GM18508 (cell line): Measurements from ENCODE around the gene RIMBP2.

Experiments used
- ATAC-seq: cut with Tn5 transposase; IDR thresholded peaks from one replicate; pipeline ENCODE4 v1.9.1; 2021; ENCODE audit warnings: moderate number of reproducible peaks; ENCODE audit not compliant: insufficient read depth, unreplicated experiment

The RIMBP2 gene

DNA sequence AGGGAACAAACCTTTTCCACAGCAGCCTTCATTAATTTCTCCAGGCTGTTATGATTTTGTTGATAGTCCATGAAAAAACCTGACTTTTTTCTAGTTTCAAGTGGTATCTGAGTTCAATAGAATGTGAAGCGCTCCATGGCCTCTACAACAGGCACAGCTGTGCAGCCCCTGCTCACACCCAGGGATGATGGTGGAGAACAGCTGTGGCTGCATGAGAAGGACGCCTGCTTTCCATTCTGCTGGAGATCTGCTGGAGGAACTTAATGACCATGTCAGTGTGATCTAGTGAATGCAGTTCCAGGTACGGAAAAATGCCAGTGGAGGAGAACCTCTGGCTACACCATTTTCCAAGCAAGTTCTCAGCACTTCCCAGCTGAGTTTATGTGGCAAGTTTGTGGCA is 297.8 kb downstream of the RIMBP2 start:
- ATAC-seq, result no peak

DNA sequence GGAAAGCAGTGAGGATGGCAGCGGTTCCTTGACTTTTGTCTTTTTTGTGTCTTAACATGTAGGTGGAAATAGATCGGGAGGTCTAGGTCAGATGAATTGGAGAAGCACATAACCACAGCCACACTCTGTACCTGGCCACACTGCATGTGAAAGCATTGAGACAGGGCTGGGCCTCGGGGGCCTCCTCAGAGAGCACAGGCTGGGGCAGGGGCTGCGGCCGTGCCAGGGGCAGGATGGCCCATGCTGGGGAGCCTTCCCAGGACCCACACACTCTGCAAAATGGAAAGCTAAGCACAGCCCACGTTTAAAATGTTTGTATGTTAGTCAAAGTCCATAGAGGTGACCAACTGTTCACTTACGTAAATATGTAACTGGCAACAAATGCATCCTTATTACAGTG is 301.7 kb downstream of the RIMBP2 start:
- no peak for ATAC-seq

DNA sequence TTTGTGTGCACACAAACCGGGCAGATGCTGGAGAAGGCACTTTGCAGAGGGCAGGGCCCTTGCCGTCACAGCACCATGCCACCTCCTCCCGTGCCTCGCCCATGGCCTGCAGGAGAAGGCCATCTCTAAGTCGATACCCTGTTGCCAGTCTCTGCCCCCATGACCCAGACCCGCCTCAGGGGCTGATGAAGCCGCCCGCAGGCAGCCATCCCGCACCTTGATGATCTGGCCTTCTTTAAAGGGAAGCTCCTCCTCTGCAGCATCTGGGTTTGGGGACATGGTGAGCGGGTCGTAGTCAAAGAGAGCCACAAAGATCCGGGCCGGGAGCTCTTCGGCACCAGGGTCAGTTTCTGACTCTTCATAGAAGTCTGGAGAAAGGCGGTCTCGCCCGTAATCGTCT is 302.2 kb downstream of the RIMBP2 start:
- ATAC-seq, result no peak

DNA sequence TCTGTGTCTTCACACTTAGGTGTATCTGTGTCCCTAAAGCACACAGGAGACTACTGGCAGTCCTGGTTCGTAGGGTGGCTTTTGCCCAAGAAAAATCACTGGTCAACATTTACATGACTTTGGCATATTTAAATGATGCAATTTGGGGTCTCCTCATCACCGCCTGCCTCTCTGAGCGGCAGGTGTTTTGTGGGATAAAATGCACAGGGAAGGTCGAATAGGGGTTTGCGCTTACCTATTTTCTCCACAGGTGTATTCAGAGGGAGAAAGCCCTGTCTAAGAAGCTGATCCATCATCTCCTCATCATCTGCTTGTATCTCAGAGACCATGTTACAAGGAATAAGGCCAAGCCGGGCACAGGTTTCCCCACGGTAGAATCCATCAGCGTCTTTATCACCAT is 303.7 kb downstream of the RIMBP2 start:
- no peak for ATAC-seq

DNA sequence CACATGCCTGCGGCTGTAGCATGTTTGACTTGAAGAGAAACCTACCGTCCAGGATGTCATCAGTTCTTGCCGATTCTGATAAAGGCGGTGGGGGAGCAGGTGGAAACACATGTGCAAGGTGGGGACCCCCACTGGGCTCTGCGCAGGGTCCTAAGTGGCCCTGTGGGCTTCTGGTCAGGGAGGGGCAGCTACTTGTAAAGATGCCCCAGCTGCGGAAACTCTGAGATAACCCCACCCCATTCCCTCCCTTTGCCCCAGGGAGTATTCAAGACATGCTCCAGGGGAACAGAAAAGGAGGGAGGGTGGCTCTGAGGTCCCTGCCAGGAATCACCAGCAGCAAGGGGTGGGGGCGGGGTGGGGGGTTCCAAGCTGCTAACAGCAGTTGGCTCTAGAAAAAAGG is 310.8 kb downstream of the RIMBP2 start:
- no peak for ATAC-seq

DNA sequence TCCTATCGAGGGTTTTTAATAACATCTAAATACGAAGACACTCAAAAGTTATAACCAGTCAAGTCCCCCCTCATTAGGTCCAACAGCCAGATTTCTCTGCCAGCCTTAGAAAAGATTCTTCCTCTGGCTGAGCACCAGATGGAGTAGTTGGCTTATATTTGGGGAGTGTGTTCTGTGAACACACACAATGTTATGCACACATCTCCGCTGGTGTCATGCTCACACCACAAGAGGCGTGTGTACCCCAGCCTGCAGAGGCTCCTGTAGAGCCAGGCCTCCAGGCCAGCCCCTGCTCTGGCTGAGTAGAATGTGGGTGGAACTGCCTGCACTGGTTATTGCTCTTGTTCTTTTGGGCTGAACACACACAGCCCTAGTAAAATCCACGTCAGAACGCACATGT is 314.4 kb downstream of the RIMBP2 start:
- ATAC-seq, result no peak

DNA sequence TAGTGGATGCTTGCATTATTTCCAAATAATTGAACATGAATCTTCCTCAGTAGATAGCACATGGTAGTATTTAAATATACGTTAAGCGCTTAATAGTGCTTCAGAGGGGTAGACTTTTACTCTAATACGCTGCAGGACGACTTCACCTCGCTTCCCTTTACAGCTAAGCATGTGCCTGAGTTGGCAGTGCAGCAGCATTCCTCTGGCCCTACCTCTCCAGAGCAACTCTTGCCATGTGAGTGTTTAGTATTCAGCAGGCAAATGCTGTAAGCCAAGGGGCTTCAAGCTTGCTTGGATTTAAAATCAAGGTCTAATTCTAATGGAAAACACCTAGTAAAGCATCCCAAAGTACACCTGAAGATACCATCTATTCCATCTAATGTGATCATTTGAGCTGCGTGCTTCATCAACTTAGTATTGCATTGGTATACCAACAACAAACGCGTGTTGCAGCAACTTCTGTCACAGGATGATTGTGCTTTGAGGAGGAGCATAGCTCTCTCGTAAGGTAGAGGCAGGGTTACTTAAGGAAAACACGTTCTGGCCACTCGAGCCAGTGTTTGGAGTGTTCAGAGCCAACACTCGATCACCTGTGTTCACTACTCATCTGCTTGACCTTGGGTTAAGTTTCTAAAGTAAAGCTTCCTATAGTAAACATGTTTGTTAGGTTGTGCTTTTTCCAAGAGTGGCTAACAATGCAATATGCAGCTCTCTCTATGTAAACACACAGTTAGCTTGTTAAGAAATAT is 317.8 kb downstream of the RIMBP2 start:
- no peak for ATAC-seq

DNA sequence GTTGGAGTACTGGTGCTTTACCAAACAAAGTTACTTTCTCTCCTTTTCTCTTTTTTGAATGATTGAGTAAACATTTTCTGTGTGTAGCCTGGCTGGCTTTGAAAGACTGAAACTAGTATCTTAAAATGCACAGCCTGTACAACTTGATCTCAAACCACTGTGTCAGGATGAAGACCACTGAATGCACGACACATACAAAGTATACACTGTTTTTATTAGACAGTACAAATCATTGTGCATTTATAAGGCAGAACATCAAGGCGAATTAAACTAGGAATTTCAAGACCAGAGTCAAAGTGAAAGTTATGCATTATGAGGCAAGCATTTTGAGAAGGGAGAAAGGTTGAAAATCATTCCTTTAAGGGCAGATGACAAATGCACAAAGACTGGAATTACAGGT is 319.4 kb downstream of the RIMBP2 start:
- no peak for ATAC-seq

DNA sequence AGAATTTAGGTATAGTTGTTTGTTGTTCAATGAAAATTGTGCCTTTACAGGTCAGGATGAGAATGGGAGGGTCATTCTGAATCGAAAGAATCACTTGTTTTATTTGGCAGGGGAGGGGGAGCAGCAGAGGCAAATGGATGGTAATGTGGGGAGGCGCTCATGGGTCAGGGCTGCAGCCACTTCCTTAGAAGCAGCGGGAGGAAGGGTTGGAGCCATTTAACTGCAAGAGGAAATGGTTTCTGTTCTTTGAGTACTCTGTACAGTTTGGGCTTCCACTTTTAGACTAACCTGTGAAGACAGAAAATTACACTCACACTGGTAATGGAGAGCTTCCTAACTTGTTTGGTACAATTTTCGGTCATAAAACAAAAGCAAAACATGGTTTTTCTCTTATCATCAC is 321.2 kb downstream of the RIMBP2 start:
- ATAC-seq, result no peak

DNA sequence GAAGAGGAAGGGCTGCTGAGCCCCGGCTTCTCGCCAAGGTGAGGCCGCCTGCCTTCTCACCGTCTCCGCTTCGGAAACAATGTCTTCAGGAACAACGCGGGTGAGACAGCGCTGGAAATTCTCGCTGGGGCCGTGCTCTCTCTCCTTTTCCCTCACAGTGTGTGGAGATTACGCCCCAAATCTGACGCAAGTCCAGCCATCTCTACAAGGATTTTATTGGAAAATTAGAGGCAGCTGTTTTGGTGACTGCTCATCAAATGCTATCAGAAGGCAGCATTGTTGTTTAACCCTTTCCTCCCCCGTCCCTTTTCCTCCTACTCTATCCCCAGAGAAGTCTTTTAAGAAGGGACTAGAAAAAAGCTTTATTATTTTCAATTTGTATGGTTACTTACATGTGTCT is 324.9 kb downstream of the RIMBP2 start:
- ATAC-seq, result no peak

DNA sequence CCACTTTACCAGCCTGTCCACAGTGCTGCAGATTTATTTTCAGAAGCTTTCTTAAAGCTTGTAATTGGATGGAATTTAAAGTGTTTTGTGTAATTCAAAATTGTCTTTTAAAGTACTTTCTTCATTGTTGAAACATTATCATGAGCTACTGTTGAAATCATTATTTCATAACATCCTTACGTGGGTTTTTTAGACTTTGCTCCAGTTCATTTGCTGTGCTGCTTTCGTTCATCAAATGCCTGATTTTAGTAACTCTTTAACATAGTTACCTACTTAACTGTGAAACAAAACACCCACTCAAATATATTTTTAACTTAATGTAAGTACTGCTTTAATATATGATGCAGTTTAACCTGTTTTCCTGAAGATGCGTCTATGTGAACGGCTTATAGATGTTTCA is 330.9 kb downstream of the RIMBP2 start:
- no peak for ATAC-seq

DNA sequence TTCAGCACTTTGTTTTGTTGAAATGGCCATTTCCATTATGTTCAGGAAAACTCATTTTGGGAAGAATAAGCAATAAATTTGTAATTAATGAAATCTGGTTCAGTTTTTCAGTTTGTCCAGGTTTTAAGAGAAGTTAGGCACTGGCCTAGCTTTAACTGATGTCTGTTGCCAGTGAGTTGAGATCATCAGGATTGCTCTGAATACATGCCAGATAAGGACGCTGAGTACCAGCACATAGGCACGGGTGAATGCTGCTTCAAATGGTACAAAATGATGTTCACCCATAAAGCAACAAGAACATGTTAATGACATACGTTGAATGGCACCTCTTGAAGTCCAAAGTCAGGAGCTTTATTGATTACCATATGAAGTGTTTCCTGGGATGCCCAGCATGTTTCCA is 331.9 kb downstream of the RIMBP2 start:
- ATAC-seq, result no peak

DNA sequence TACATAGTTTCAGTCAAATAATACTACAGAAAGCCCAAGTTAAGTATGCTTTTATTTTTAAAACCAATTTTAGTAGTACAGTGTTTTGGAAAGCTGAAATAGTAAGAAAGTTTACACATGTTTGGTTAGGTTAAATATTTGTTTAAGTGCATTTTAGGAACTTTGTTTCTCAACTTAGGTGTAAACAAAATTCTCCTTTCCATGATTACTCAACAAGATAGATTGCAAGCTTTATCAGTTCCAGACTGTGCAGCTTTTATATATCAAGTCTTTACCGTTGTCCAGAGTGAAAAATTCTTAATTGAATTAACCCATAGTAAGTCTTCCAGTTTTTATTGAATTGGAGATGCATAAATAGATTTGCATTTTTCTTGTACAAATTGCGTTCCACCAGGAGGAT is 333.3 kb downstream of the RIMBP2 start:
- ATAC-seq, result no peak

DNA sequence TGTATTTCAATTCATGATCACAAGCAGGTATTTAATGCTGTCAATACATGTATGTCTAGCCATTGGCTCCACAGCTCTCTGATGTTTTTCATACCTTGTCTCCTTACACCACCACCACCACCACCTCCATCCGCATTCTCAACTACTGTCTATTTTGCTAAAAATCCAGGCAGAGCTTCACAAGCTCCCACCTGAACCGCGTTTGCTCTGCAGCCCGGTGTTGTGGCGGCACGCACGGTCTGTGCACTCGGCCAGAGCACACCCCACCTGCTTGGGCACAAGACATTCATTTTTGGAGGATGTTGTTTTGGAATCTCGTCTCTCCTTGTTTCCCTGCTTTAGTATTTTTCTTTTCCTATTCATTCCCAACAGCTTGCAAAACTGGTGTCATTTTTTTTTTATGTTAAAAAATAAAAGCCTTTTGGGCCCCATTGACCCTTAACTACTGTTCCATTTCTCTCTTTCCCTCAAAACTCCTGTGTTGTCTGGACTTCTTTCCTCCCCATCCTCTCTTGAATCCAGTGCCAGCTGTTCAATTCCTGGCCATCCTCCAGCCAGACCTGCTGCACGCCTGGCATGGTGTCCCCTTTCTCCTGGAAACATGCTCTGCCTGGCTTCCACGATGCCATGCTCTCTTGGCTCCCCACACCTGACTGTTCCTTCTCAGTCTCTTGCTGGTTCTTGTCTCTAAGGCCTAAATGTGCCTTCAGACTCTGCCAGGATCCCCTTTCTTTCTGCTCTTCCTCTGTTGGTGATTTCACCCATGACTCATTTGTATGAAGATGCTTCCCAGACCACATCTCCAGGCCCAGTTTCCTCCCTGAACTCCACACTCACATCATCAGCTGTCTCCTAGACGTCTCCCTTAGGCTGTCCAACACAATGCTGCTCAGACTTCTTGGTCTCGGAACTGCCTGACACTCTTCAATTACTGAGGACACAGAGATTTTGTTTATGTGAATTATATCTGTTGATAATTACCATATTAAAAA is 340.5 kb downstream of the RIMBP2 start:
- no peak for ATAC-seq

DNA sequence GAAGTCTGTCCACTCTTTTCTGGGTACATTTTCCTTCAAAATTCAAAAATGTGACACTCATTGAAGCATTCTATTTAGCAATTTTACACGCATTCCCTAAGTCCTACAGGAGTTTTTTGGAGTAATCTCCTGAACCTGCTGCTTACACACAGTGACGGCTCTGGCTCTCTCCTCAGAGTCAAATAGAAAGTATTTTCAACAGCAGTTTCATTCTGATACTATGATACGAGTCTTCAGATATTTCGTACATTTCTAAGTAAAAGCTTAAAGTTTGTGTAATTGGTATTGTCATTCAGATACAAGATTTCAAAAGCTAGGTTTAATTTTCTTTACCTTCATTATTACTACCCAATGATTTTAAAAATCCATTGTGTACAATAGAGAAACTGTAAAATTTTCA is 342.0 kb downstream of the RIMBP2 start:
- ATAC-seq, result no peak

DNA sequence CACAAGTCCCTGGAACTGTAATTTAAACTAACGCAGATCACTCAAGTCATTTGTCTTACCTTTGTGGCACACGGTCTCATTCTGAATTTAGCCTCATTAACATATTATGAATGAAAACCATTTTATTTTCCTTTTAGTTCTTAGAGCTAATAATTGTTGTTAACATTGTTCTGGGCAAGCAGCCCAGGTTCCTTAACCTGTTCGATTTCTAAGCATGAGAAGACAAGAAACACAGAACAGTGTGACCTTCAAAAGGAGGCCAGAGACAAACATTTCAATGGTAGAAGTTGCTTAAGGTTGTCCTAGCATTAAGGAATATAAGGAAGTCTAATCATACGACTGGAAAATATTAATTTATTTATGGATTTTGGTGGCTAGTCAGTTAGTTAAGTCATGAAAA is 343.2 kb downstream of the RIMBP2 start:
- ATAC-seq, result no peak

DNA sequence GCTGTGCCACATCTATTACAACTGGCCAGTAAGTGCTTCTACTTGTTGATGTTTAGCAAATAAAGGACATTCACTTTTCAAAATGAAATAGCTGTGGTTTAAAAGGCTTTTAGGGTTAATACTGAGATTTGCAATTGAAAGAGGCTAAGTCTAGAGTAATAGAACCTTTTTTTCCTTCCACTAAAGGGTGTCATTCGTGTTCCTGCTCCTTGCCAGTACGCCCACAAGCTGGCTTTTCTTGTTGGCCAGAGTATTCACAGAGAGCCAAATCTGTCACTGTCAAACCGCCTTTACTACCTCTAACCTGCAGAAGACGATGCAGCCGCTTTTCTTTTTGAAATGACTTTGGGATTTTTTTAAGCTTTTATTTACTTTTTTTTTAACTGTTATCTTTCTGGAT is 344.8 kb downstream of the RIMBP2 start:
- no peak for ATAC-seq

DNA sequence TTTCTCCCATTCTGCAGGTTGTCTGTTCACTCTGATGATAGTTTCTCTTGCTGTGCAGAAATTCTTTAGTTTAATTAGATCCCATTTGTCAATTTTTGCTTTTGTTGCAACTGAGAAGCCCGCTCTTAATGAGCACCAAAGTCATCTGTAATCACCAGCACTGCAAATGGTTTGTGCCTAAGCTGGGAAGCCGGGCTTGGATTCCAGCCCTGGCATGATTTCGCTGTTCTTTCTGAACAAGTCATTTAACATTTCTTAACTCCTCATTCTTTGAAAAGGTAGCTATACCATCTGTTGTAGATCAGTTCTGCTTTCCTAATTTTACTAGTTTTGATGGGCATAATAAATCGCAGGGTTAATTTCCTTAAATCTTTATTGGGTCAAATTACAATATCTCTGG is 346.3 kb downstream of the RIMBP2 start:
- ATAC-seq, result no peak

DNA sequence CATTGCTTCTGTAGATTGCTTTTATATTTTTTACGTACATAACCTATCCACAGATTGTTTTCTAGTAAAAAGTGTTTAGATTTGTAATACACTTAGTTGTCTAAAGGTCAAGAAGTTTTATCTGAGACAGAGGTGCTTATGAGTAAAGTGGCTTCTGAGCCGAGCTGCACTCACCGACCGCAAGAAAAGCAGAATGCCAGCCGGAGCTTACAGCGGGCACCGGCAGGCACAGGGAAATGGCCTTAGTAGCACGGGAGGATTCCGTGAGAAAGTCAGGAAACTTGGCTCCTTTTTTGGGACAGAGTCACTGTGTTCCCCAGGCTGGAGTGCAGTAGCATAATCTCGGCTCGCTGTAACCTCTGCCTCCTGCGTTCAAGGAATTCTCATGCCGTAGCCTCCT is 348.6 kb downstream of the RIMBP2 start:
- ATAC-seq, result no peak

DNA sequence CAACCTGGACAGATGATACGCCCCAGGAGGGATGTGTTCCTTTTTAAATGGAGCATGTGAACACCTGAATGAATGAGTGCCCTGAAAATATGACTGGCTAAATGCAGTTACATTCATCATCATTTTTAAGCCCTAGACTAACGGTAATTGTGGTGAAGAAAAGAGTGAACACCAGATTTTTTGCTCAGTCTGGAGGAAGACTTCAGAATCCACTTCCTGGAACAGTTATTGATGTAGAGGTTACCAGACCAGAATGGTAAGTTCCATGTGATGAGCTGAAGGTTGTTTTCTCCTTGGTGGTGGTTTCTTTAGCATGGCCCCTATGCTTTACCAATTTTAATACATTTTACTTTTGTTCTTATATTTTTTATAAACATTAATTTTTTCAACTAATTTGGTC is 349.1 kb downstream of the RIMBP2 start:
- ATAC-seq, result no peak

DNA sequence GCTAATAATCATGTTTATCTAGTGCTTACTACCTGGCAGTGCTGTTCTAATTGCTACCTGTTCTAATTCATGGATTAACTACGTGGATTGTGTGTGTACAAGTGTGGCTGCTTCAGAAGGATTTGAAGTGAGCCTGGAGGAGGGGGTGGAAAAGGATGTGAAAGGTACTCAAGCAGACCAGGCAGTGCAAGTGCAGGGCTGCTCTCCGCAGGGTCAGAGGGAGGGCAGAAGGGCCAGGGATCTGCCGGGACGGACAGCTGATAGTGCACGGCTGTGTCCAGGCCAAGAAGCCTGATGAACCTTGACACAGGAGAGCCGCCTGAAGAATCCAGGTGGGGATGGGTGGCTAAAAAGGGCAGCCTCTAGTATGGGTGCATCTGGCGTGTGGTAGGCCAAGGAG is 349.9 kb downstream of the RIMBP2 start:
- no peak for ATAC-seq

DNA sequence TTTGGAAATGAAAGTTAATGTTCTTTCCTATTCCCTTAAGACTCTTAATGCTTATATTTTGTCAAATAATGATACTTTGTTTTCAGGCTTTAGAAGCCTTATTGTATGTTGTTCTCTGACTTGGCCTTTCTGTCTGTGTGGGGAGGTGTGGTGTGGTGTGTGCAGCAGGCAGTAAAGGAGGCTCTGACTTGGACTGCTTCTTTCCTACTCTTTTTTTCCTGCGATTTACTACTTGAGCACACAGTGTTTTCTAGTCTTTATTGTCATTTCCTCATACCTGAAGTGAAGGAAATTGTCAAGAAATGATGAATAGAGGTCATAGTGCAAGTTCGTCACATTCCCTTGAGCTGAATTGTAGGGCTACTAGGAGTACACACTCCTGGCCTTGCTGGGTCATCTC is 351.5 kb downstream of the RIMBP2 start:
- no peak for ATAC-seq
